GM12864 (cell line): ENCODE data around the gene HHAT.

Experiments
- DNase-seq: peaks from one replicate; pipeline ENCODE4 v3.0.0-alpha.2; 2011; ENCODE audit warnings: low read depth
- H3K4me3 ChIP-seq: 2 replicates; pipeline ENCODE4 v1.5.1; 2011; ENCODE audit warnings: mild to moderate bottlenecking, low read depth, low read length, control low read depth
- CTCF ChIP-seq: IDR thresholded peaks from 2 replicates; pipeline ENCODE4 v1.5.1; 2011; ENCODE audit warnings: low read depth, mild to moderate bottlenecking, moderate library complexity, low read length, control low read depth, inconsistent platforms; ENCODE audit errors: missing control alignments

The HHAT gene

GRCh38 chr1:210446479-210446878 is 117.8 kb downstream of the HHAT start:
- H3K4me3 ChIP-seq = no peak overlapping the region
- DNase-seq = peak; percentile 10
- TF ChIP-seq CTCF = no peak

GRCh38 chr1:210447456-210448057 is 118.9 kb downstream of the HHAT start:
- TF ChIP-seq CTCF = no peak
- DNase-seq = no peak
- no peak overlapping the region for H3K4me3 ChIP-seq

- no peak overlapping the region for H3K4me3 ChIP-seq
- no peak for DNase-seq
- TF ChIP-seq CTCF = peak; percentile 51
Measured at GRCh38 chr1:210448297-210448892, 119.7 kb downstream of the HHAT start.

GRCh38 chr1:210455840-210456603 is 127.3 kb downstream of the HHAT start:
- no peak for TF ChIP-seq CTCF
- no peak for DNase-seq

GRCh38 chr1:210456731-210457255 is 128.1 kb downstream of the HHAT start:
- DNase-seq = no peak
- TF ChIP-seq CTCF = no peak
- H3K4me3 ChIP-seq = no peak overlapping the region

More at GRCh38 chr1:210455840-210456603, 127.3 kb downstream of the HHAT start:
- no peak overlapping the region for H3K4me3 ChIP-seq

GRCh38 chr1:210457568-210457967 is 128.9 kb downstream of the HHAT start:
- H3K4me3 ChIP-seq = no peak overlapping the region
- TF ChIP-seq CTCF = no peak
- no peak for DNase-seq
